Activated CD8-positive, alpha-beta memory T cell treated with anti-CD3 and anti-CD28 coated beads, Interleukin-2, amount 50 U/mL, for 24 hours (primary cell): ENCODE measurements around the gene YPEL3.

Source experiments
- DNase-seq: peaks from one replicate; pipeline ENCODE4 v3.0.0-alpha.2; 2020; ENCODE audit errors: extremely low read depth

YPEL3 gene

GRCh38 chr16:30069611-30070462 lies 26.2 kb downstream of the YPEL3 start:
- no peak for DNase-seq

- DNase-seq, result no peak
Measured at GRCh38 chr16:30068750-30069610, 27.0 kb downstream of the YPEL3 start.

DNA sequence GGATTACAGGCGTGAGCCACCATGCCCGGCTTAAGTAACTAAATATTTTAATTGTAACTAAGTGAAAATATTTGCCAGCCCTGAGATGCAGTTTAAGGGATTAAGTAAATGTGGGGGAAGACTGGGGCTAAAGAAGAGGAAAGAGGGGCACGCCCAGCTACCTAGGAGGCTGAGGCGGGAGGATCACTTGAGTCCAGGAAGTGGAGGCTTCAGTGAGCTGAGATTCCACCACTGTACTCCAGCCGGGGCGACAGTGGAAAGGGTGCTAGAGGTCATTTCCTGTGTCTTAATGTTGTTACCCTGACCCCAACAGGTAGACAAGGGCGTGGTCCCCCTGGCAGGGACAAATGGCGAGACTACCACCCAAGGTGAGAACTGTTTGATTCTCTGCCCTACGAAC lies 27.7 kb downstream of the YPEL3 start:
- DNase-seq, result no peak

- no peak for DNase-seq
Measured at GRCh38 chr16:30067584-30067916, 28.5 kb downstream of the YPEL3 start.

DNA sequence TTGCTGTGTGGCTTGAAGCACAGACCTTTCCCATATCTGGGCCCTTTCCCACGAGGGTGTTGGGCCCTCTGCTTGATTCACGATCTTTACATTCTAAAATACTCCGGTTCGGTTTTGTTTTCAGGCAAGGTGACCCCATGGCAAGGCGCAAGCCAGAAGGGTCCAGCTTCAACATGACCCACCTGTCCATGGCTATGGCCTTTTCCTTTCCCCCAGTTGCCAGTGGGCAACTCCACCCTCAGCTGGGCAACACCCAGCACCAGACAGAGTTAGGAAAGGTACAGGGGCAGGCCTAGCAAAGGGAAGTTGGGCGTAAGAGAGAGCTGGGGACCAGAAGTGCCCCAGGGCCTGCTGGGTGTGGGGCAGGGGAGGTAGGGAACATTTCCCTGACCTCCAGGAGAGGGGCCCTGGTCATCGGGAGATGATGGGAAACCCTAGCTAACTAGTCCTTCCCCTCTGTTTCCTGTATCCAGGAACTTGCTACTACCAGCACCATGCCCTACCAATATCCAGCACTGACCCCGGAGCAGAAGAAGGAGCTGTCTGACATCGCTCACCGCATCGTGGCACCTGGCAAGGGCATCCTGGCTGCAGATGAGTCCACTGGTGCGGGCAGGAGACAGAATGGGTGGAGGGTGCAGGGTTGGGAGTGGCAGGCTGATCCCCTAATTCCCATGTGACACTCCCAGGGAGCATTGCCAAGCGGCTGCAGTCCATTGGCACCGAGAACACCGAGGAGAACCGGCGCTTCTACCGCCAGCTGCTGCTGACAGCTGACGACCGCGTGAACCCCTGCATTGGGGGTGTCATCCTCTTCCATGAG lies 29.0 kb downstream of the YPEL3 start:
- DNase-seq, result no peak

DNA sequence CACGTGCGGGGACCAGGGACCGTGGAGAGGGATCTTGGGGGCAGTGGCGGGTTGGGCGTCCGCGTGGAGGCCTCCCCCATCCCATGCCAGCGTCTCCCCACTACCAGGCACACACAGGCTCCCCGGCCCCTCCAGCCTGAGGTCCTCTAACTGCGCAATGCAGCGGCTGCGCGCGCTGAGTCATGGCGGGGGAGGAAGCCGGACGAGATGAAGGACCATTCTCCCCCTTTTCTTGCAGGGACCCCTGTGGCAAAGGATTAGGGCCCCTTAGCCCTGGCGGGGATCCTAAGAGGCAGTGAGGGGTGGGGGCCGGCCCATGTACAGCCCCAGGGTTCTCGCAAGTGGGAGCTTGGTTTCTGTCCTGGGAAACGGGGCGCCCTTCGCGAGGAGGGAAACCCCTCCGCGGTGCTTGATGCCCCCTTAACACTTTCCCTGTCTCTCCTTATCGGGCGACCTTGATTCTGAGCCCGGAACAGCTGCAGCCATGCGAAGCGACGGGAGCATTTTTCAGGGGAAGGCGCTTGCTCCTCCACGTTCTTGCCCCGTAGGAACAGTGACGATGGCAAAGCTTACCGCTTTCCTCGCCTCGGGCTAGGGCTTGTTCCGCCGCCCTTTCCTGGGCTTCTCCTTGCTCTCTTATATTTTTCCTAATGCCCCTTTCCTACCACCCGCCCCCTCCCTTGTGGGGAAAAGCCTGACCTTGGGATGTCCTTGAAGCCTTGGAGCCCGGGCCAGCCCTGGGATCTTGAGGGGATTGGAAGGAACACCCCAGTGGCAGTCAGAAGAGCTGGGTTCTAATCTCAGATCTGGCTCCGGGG lies 29.9 kb downstream of the YPEL3 start:
- no peak for DNase-seq

DNA sequence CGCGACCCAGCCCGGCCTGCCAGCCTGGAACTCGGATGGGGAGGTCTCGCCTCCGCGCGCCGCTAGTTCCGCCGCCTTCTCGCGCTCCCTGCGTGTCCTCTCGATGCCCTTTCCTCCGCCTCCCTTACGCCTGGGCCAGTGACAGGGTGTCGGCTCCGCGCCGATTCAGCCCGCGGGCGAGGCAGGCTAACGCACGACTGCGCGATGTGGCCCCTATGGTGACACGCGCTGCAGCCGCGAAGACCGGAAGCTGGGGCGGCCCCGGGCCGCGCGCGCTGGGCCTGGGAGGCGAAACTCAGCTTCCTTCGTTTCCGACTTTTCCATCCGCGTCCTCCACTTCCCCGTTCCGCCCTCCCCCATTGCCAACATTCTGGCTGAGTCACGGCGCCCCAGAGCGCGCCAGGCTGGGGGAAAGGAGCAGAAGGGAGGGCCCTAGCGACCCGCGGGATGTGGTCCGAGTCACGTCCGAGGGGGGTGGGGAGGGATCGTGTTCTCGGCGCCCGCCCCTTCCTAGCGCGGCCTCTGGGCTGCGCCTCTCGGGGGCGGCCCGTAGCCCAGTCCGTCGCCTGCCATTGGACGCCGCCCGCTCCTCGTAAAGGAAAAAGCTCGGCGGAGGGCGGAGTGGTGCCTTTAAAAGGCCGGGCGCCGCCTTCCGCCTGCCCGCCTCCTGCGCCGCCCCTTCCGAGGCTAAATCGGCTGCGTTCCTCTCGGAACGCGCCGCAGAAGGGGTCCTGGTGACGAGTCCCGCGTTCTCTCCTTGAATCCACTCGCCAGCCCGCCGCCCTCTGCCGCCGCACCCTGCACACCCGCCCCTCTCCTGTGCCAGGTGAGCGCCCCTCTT lies 30.7 kb downstream of the YPEL3 start, which contains the start of gene ALDOA:
ALDOA (plus strand) TSS at position 659 of the 841 bp plus-strand sequence. CDS start 1,138 bp downstream, outside the sequence.
- DNase-seq, result peak; percentile 86

DNA sequence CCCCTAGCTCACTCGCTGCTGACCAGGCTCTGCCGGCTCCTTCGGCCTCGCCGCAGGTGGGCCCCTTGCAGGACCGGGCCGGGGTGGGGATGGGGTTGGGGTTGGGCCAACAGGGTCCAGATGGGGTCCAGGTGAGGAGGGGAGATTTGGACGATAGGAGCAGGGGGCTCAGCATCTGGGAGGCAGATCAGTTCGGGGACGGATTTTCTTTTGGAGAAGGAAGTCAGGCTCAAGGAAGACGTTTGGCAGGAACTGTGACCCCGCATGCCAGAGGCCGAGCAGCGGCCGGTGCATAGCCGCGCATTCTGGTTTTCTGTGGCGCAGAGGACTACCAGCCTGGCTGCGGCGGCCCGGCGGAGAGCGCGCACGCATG lies 31.3 kb downstream of the YPEL3 start:
- no peak for DNase-seq

DNA sequence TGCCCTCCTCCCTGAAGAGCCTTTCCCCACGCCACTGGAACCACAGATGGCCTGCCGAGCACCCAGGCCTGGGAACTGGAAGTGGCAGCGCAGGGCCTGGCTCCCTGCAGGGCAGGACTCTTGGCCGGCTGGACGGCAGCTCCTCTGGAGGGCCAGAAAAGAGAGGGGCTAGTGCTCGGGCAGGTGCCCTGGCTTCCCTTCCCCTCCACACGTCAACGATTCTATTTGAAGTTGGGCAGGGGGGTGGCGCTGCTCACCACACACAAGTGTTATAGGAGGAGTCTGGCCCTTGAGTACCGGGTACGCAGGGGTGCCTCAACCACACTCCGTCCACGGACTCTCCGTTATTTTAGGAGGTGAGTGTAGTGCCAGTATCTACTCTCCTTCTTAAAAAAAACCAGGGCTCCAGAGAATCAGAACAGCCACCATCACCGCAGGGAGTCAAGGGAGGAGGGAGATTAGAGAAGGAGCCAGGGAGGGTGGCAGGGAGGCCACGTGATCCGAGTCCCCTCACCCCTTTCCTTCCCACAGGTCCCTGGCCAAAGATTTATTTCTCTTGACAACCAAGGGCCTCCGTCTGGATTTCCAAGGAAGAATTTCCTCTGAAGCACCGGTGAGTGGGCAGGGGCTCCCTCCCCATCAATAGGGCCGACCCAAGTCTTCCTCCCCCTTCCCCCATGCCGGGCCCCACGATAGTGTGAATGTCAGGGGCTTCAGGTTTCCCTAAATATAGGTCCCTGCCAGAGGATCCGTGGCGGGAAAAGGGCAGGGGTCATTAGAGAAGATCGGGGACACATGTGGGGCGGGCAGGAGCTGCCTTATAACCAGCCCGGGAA lies 31.9 kb downstream of the YPEL3 start:
- no peak for DNase-seq

DNA sequence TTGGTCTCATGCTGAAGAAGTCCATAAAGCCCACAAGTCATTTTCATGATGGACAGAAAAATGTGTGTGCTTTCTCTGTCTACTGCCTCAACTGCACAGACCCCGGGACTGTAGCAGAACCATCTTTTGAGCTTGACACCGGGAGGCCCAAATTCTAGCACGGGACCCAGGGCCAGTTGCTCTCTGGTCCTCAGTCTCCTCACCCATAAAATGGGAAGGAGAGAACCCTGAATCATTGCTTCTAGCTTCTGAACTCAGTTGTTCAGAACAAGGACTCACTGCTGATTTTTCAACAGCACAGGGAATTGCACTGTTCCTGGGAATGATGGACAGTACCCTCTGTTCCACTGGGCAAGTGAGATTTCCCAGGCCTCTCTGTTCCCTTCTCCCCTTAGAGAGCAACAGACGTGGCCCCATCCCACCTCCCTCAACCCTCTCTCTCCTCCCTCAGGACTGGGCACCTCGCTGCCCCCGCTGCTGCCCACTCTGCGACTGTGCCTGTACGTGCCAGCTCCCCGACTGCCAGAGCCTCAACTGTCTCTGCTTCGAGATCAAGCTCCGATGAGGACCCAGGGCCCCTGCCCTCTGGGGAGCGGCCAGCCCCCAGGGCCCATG lies 32.6 kb downstream of the YPEL3 start:
- no peak for DNase-seq

DNA sequence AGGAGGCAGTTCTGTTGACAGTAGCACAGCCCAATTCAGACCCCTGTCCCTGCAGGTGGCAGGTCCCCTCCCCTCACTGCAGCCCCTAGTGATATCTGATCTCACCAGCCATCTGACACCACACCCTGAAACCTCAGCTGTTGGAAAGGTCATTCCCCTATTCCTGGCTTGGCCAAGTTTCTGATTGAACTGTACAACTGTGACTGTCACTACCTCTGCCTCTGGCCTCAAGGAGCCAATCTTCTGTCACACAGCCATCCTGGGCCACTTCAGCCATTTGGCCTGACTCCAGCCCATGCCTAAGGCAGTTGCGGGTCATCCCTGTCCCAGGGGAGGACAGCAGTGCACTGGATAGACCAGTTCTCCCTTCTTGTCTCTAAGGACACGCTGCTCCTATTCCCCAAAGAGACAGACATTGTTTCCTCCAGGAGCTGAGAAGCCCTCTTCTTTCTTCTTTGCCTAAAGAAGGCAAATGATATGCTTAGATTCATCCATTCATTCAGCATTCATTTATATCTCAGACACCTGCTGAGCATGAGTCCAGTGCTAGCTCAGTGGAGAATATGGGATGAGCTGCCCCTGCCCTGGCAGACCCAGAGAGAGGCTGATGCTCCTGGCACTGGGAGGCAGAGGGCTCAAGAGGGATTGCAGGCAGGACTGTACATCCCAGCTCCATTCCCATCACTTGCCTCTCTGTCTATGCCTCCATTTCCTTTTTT lies 35.0 kb downstream of the YPEL3 start:
- DNase-seq, result no peak

- DNase-seq, result no peak
Measured at GRCh38 chr16:30060346-30060745, 35.7 kb downstream of the YPEL3 start.

DNA sequence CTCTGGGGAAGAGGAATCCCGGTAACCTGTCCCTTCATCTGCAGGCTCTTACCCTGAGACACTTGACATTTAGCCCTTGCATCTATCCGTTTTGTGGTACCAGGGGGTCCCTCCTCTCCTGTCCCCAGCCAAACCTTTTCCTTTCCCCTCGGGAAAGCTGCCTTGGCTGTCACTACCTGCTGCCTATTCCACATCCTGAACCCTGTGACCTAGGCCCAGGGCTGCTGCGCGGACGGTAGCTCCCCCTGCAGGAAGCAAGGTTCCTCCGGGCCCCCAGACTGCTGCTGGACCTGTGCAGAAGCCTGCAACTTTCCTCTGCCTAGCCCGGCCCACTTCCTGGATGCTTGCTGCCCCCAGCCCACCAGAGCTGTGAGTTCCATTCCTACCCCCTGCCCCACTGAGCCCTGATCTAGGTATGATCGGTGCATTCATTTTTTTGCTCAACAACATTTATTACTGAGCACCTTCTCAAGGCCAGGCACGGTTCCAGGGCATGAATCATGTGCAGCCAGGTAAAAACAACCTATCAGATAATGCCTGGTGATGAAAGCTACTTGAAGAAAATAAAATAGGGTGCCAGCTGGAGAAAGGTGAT lies 41.0 kb downstream of the YPEL3 start:
- DNase-seq, result no peak

DNA sequence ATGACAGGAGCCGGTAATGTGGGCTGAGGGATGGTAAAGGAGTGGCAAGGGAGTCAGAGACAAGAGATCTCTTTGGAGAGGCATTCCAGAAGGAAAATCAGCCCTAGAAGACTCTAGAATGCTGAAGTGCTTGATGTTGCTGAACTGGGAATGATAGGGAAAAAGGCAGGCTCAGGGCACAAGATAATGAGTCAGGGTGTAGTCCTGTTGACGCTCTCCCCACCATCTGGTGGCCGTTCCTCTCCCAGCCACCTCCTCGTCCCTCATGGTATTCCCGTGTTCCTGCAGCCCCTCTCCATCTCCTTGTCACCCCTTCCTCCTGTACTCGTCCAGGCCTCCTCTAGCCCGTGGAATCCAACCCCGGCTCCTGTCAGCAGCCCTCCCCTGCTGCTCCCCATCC lies 41.6 kb downstream of the YPEL3 start:
- DNase-seq, result no peak

- DNase-seq, result no peak
Measured at GRCh38 chr16:30053376-30054015, 42.5 kb downstream of the YPEL3 start.

- peak; percentile 87 for DNase-seq
Measured at GRCh38 chr16:30052671-30053372, 43.2 kb downstream of the YPEL3 start.

DNA sequence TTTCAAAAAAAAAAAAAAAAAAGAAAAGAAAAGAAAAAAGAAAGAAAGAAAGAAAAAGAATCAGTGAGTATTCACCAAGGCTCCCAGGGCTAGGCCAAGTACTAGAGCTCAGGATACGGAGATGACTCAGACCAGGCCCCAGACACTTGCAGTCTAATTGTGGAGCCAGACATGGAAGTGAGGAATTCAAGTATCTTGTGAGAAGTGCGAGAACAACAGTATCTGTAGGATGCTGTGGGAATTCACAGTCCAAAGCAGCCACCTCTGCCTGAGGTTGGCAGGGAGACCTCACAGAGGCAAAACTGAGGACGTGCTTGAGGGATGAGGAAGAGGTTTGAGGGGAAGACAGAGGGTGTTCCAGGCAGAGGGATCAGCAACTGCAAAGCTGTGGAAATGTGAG lies 44.5 kb downstream of the YPEL3 start:
- no peak for DNase-seq
